NCI-H2029 (cell line): ENCODE data around the gene IFNA8.
"Not testable (repeated sequence)": the region's sequence is repeated elsewhere in the genome, so short reads cannot be mapped to it uniquely, and the experiment has no call there.

Experiments used
- DNase-seq: peaks from one replicate; lab custom pipeline; 2025; lab: John Stamatoyannopoulos, UW

Gene IFNA8

GRCh38 chr9:21408817-21409216 is at the start of gene IFNA8:
Gene IFNA8 (plus strand): TSS chr9:21409117. CDS start chr9:21409177, 60 bp downstream.
- DNase-seq = no peak

GRCh38 chr9:21362287-21362686 is 46.6 kb upstream of the IFNA8 start:
- no peak for DNase-seq

GRCh38 chr9:21367169-21367568 is 41.7 kb upstream of the IFNA8 start:
- not testable (repeated sequence) for DNase-seq

- no peak for DNase-seq
Observed at GRCh38 chr9:21367957-21368356, 41.0 kb upstream of the IFNA8 start, which contains the start of gene IFNA13. Gene IFNA13 (minus strand): TSS chr9:21368057. CDS start chr9:21368010, 47 bp downstream.

GRCh38 chr9:21371467-21371866 is 37.5 kb upstream of the IFNA8 start:
- not testable (repeated sequence) for DNase-seq

- DNase-seq = no peak
Observed at GRCh38 chr9:21381448-21382339, 27.2 kb upstream of the IFNA8 start.

- no peak for DNase-seq
Observed at GRCh38 chr9:21383627-21384026, 25.3 kb upstream of the IFNA8 start.

GRCh38 chr9:21385131-21385670 is 23.7 kb upstream of the IFNA8 start, which contains the start of gene IFNA2:
Gene IFNA2 (minus strand): TSS chr9:21385398. CDS start chr9:21385329, 69 bp downstream.
- DNase-seq = no peak

GRCh38 chr9:21392270-21392669 is 16.6 kb upstream of the IFNA8 start:
- DNase-seq = no peak

GRCh38 chr9:21395778-21396717 is 12.9 kb upstream of the IFNA8 start:
- DNase-seq = no peak

GRCh38 chr9:21398955-21399489 is 9.9 kb upstream of the IFNA8 start:
- no peak for DNase-seq

GRCh38 chr9:21399956-21400355 is 9.0 kb upstream of the IFNA8 start:
- DNase-seq = no peak

- DNase-seq = no peak
Observed at GRCh38 chr9:21402386-21403251, 6.3 kb upstream of the IFNA8 start.

- no peak for DNase-seq
Observed at GRCh38 chr9:21404146-21404545, 4.8 kb upstream of the IFNA8 start.

GRCh38 chr9:21412107-21412506 is 3.2 kb downstream of the IFNA8 start:
- DNase-seq = no peak

- no peak for DNase-seq
Observed at GRCh38 chr9:21413151-21413550, 4.2 kb downstream of the IFNA8 start.

GRCh38 chr9:21413624-21414023 is 4.7 kb downstream of the IFNA8 start:
- DNase-seq = no peak

GRCh38 chr9:21414220-21414940 is 5.5 kb downstream of the IFNA8 start:
- DNase-seq = no peak

- DNase-seq = no peak
Observed at GRCh38 chr9:21415493-21416267, 6.8 kb downstream of the IFNA8 start.
